Skeletal muscle tissue (tissue), 4 donors: ENCODE measurements around the gene ABCB8. TPM values are rescaled to one million over a fixed set of nuclear protein-coding genes. Genes with fewer than 3 reads are reported as not detected.

Experiments used
- H3K27ac ChIP-seq: one replicate; pipeline ENCODE4 v1.7.0; 2013; ENCODE audit warnings: mild to moderate bottlenecking, low read depth, low read length, inconsistent platforms
- H3K27me3 ChIP-seq, 3 donors: one replicate each; pipeline ENCODE4 v1.7.0; 2013; ENCODE audit warnings: low read length in 3 of 3; ENCODE audit not compliant: control insufficient read depth in 3 of 3, insufficient read depth in 3 of 3
- H3K36me3 ChIP-seq, 3 donors: one replicate each; pipeline ENCODE4 v1.7.0; 2013; ENCODE audit warnings: low read length in 3 of 3; ENCODE audit not compliant: control insufficient read depth in 3 of 3, insufficient read depth in 3 of 3
- H3K4me1 ChIP-seq, 3 donors: one replicate each; pipeline ENCODE4 v1.7.0; 2013; ENCODE audit warnings: low read length in 3 of 3, mild to moderate bottlenecking in 3 of 3; ENCODE audit not compliant: control insufficient read depth in 3 of 3, insufficient read depth in 3 of 3
- H3K4me3 ChIP-seq, 3 donors: one replicate each; pipeline ENCODE4 v1.7.0; 2013; ENCODE audit warnings: low read length in 3 of 3
- H3K9ac ChIP-seq, 3 donors: one replicate each; pipeline ENCODE4 v1.7.0; 2013; ENCODE audit warnings: low read length in 3 of 3, mild to moderate bottlenecking in 3 of 3, moderate library complexity in 2 of 3, low read depth in 1 of 3
- H3K9me3 ChIP-seq, 3 donors: one replicate each; pipeline ENCODE4 v1.7.0; 2013; ENCODE audit warnings: low read length in 3 of 3; ENCODE audit not compliant: control insufficient read depth in 3 of 3
- total RNA-seq: library from RNA; depleted of rRNA; stranded (reverse); fragments of >200 nt; gene quantifications from one replicate; pipeline ENCODE4 v1.2.3, GENCODE V29; 2014
- donor health status: Osteomylitis.

The ABCB8 gene
- total RNA-seq, 1 donor from 2014 or later, result 15.7 TPM

- Histone ChIP-seq H3K27me3 (no peaks in the 10 kb centered on the region), H3K36me3 (peaks cover 4 to 7% (median 6%) of the 10 kb centered on the region in 3 donors), H3K9ac (peak overlapping the region; percentile 45 to 82 (median 80)), H3K9me3 (no peaks in the 10 kb centered on the region), H3K27ac (peak overlapping the region; percentile 85), H3K4me3 (peak overlapping the region; percentile 70 to 94 (median 90)), H3K4me1 (peaks cover 7 to 18% (median 10%) of the 10 kb centered on the region in 3 donors)
Measured at GRCh38 chr7:151028948-151029501, 775 bp downstream of the ABCB8 start.

GRCh38 chr7:151031011-151031410 lies 2.8 kb downstream of the ABCB8 start:
- Histone ChIP-seq H3K4me3 (no peak overlapping the region), H3K27me3 (no peaks in the 10 kb centered on the region), H3K9me3 (no peaks in the 10 kb centered on the region), H3K4me1 (peaks cover 24 to 34% (median 25%) of the 10 kb centered on the region in 3 donors), H3K9ac (no peak overlapping the region), H3K27ac (no peak overlapping the region), H3K36me3 (peaks cover 21 to 22% (median 22%) of the 10 kb centered on the region in 3 donors)

- Histone ChIP-seq H3K9ac (peak overlapping the region in 1 of 3 donors; percentile 25), H3K36me3 (peaks cover 31 to 39% (median 33%) of the 10 kb centered on the region in 3 donors), H3K4me1 (peaks cover 22 to 34% (median 24%) of the 10 kb centered on the region in 3 donors), H3K27me3 (no peaks in the 10 kb centered on the region), H3K9me3 (no peaks in the 10 kb centered on the region), H3K27ac (no peak overlapping the region), H3K4me3 (no peak overlapping the region)
Measured at GRCh38 chr7:151032936-151033863, 5.0 kb downstream of the ABCB8 start.

GRCh38 chr7:151033864-151034249 lies 5.6 kb downstream of the ABCB8 start:
- no peaks in the 10 kb centered on the region for H3K9me3 ChIP-seq
- no peak overlapping the region for H3K27ac ChIP-seq
- H3K36me3 ChIP-seq, result peaks cover 33 to 39% (median 34%) of the 10 kb centered on the region in 3 donors
- no peak overlapping the region for H3K4me3 ChIP-seq
- H3K9ac ChIP-seq, result peak overlapping the region in 1 of 3 donors; percentile 25
- H3K4me1 ChIP-seq, result peaks cover 21 to 35% (median 25%) of the 10 kb centered on the region in 3 donors
- no peaks in the 10 kb centered on the region for H3K27me3 ChIP-seq

GRCh38 chr7:151034312-151035025 lies 6.2 kb downstream of the ABCB8 start:
- peak overlapping the region in 2 of 3 donors; percentile 25 to 43 for H3K9ac ChIP-seq
- H3K27me3 ChIP-seq, result no peaks in the 10 kb centered on the region
- no peak overlapping the region for H3K4me3 ChIP-seq
- peaks cover 23 to 35% (median 30%) of the 10 kb centered on the region in 3 donors for H3K4me1 ChIP-seq
- no peaks in the 10 kb centered on the region for H3K9me3 ChIP-seq
- H3K36me3 ChIP-seq, result peaks cover 33 to 39% (median 34%) of the 10 kb centered on the region in 3 donors
- peak overlapping the region; percentile 31 for H3K27ac ChIP-seq

GRCh38 chr7:151035026-151035717 lies 6.9 kb downstream of the ABCB8 start:
- Histone ChIP-seq H3K27me3 (no peaks in the 10 kb centered on the region), H3K27ac (peak overlapping the region; percentile 31), H3K36me3 (peaks cover 33 to 39% (median 34%) of the 10 kb centered on the region in 3 donors), H3K4me3 (no peak overlapping the region), H3K4me1 (peaks cover 23 to 33% (median 26%) of the 10 kb centered on the region in 3 donors), H3K9me3 (no peaks in the 10 kb centered on the region), H3K9ac (peak overlapping the region in 2 of 3 donors; percentile 43 to 68)

GRCh38 chr7:151035902-151036301 lies 7.7 kb downstream of the ABCB8 start:
- Histone ChIP-seq H3K9ac (no peak overlapping the region), H3K27ac (no peak overlapping the region), H3K4me3 (no peak overlapping the region), H3K9me3 (no peaks in the 10 kb centered on the region), H3K36me3 (peaks cover 33 to 39% (median 34%) of the 10 kb centered on the region in 3 donors), H3K4me1 (peaks cover 23 to 31% (median 26%) of the 10 kb centered on the region in 3 donors), H3K27me3 (no peaks in the 10 kb centered on the region)

GRCh38 chr7:151038951-151039849 lies 10.9 kb downstream of the ABCB8 start:
- peak overlapping the region; percentile 23 for H3K27ac ChIP-seq
- H3K9ac ChIP-seq, result no peak overlapping the region
- no peaks in the 10 kb centered on the region for H3K9me3 ChIP-seq
- no peak overlapping the region for H3K4me3 ChIP-seq
- peaks cover 28 to 50% (median 41%) of the 10 kb centered on the region in 3 donors for H3K36me3 ChIP-seq
- H3K27me3 ChIP-seq, result no peaks in the 10 kb centered on the region
- H3K4me1 ChIP-seq, result peaks cover 22 to 29% (median 23%) of the 10 kb centered on the region in 3 donors
